ENCODE data around the gene PCSK4. TPM values are rescaled to one million over a fixed set of nuclear protein-coding genes. Genes with fewer than 3 reads are reported as not detected.
"Not testable (repeated sequence)": the region's sequence is repeated elsewhere in the genome, so short reads cannot be mapped to it uniquely, and the experiment has no call there.

The PCSK4 gene
- total RNA-seq (2022) = 6.4 and 9.8 TPM in 2 replicates
- percentile 32 among the genes with signal in this experiment for Bru-seq, nascent RNA
- percentile 31 among the genes with signal in this experiment for BruChase-seq, experiment 1, labeled RNA remaining after a 2-hour chase
- percentile 41 among the genes with signal in this experiment for BruChase-seq, experiment 2, labeled RNA remaining after a 6-hour chase
- long read RNA-seq, partial matches to known transcripts = 0 of 4 reads
- long read RNA-seq, other reads (novel, unspliced or antisense) = 3 of 4 reads

GRCh38 chr19:1490311-1491113 is at the start of gene PCSK4:
Gene PCSK4 (minus strand): TSS chr19:1490350. CDS start chr19:1490346, 4 bp downstream.
- intact Hi-C loops (cut with micrococcal nuclease; ENCODE audit: unreplicated experiment) = loop anchor here (2.0 kb wide), 1 partner anchor 22 kb away; the partner anchor contains the start of gene ADAMTSL5
- Histone ChIP-seq H3K4me1 (peaks cover 37% of the 10 kb centered on the region), H3K27me3 (replicated peaks; ENCODE audit: control insufficient read depth, insufficient read depth, low read length) (no peaks in the 10 kb centered on the region), H3K4me3 (ENCODE audit: low read depth, low read length) (peak within 1 kb of the TSS; percentile 97), H3K36me3 (ENCODE audit: control insufficient read depth, insufficient read depth, low read length) (no peaks in the 10 kb centered on the region; the same call in 1 of the 2 replicates), H3K9me3 (no peaks in the 10 kb centered on the region)
- H3K4me1 Mint-ChIP-seq (ENCODE audit: low read depth, unreplicated experiment) = peaks cover 21% of the 10 kb centered on the region
- TF ChIP-seq, protein P1, sequence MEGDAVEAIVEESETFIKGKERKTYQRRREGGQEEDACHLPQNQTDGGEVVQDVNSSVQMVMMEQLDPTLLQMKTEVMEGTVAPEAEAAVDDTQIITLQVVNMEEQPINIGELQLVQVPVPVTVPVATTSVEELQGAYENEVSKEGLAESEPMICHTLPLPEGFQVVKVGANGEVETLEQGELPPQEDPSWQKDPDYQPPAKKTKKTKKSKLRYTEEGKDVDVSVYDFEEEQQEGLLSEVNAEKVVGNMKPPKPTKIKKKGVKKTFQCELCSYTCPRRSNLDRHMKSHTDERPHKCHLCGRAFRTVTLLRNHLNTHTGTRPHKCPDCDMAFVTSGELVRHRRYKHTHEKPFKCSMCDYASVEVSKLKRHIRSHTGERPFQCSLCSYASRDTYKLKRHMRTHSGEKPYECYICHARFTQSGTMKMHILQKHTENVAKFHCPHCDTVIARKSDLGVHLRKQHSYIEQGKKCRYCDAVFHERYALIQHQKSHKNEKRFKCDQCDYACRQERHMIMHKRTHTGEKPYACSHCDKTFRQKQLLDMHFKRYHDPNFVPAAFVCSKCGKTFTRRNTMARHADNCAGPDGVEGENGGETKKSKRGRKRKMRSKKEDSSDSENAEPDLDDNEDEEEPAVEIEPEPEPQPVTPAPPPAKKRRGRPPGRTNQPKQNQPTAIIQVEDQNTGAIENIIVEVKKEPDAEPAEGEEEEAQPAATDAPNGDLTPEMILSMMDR (IDR thresholded peaks at IDR 0.05; ENCODE audit: insufficient read depth in 1 of 2, low read depth in 1 of 2, low read length in 1 of 2, severe bottlenecking in 1 of 2, unreplicated experiment in 1 of 2) = no peak
- ChIA-PET CTCF (interaction anchor here (0.5 to 1.6 kb wide), 10 partner anchors 11 to 1460 kb away, joined by 3 to 8 read pairs (median 4); partner anchors contain the start of genes APC2, C19orf25 and MEX3D), POLR2A (interaction anchor here (0.5 to 1.2 kb wide), 6 partner anchors 22 to 386 kb away, joined by 3 to 16 read pairs (median 5); partner anchors contain the start of genes ADAMTSL5 and CIRBP)
- no peaks in the 10 kb centered on the region for H3K9me3 Mint-ChIP-seq (ENCODE audit: unreplicated experiment)
- peak within 1 kb of the TSS; percentile 88 for H3K27ac Mint-ChIP-seq (ENCODE audit: unreplicated experiment)
- peak; percentile 97 to 99 for DNase-seq
- BruUV-seq (replicated peaks) = no TSS peak
- no peaks in the 10 kb centered on the region for H3K27me3 Mint-ChIP-seq (ENCODE audit: insufficient read depth, unreplicated experiment)
- H3K4me3 Mint-ChIP-seq (ENCODE audit: unreplicated experiment) = peak within 1 kb of the TSS; percentile 89
- H3K36me3 Mint-ChIP-seq (ENCODE audit: insufficient read depth, unreplicated experiment) = peaks cover 13% of the 10 kb centered on the region

- H3K27me3 ChIP-seq (replicated peaks; ENCODE audit: control insufficient read depth, insufficient read depth, low read length); H3K4me3 Mint-ChIP-seq (ENCODE audit: unreplicated experiment); POLR2A ChIA-PET; H3K9me3 Mint-ChIP-seq (ENCODE audit: unreplicated experiment); BruUV-seq (replicated peaks); H3K4me1 Mint-ChIP-seq (ENCODE audit: low read depth, unreplicated experiment); H3K4me1 ChIP-seq; H3K36me3 Mint-ChIP-seq (ENCODE audit: insufficient read depth, unreplicated experiment); H3K36me3 ChIP-seq (ENCODE audit: control insufficient read depth, insufficient read depth, low read length); H3K27ac Mint-ChIP-seq (ENCODE audit: unreplicated experiment); H3K4me3 ChIP-seq (ENCODE audit: low read depth, low read length); CTCF ChIA-PET; DNase-seq; H3K9me3 ChIP-seq; H3K27me3 Mint-ChIP-seq (ENCODE audit: insufficient read depth, unreplicated experiment); intact Hi-C loops (cut with micrococcal nuclease; ENCODE audit: unreplicated experiment): not testable (repeated sequence)
These were observed 49.6 kb upstream of the PCSK4 start for GRCh38 chr19:1539749-1540148.

GRCh38 chr19:1538978-1539377 is 48.8 kb upstream of the PCSK4 start:
- H3K27me3 ChIP-seq (replicated peaks; ENCODE audit: control insufficient read depth, insufficient read depth, low read length) = no peaks in the 10 kb centered on the region
- no peak for DNase-seq
- H3K4me3 ChIP-seq (ENCODE audit: low read depth, low read length) = no peak overlapping the region
- Mint-ChIP-seq H3K4me1 (ENCODE audit: low read depth, unreplicated experiment) (no peaks in the 10 kb centered on the region), H3K27me3 (ENCODE audit: insufficient read depth, unreplicated experiment) (peaks cover 3% of the 10 kb centered on the region), H3K36me3 (ENCODE audit: insufficient read depth, unreplicated experiment) (no peaks in the 10 kb centered on the region), H3K4me3 (ENCODE audit: unreplicated experiment) (no peak overlapping the region), H3K27ac (ENCODE audit: unreplicated experiment) (no peak overlapping the region), H3K9me3 (ENCODE audit: unreplicated experiment) (no peaks in the 10 kb centered on the region)
- TF ChIP-seq, protein P1 (IDR thresholded peaks at IDR 0.05; ENCODE audit: insufficient read depth in 1 of 2, low read depth in 1 of 2, low read length in 1 of 2, severe bottlenecking in 1 of 2, unreplicated experiment in 1 of 2) = no peak
- ChIA-PET CTCF (no interaction called here), POLR2A (no interaction called here)
- H3K36me3 ChIP-seq (ENCODE audit: control insufficient read depth, insufficient read depth, low read length) = no peaks in the 10 kb centered on the region
- H3K4me1 ChIP-seq = no peaks in the 10 kb centered on the region
- intact Hi-C loops (cut with micrococcal nuclease; ENCODE audit: unreplicated experiment) = no loop called here
- no TSS peak for BruUV-seq (replicated peaks)
- no peaks in the 10 kb centered on the region for H3K9me3 ChIP-seq

DNA sequence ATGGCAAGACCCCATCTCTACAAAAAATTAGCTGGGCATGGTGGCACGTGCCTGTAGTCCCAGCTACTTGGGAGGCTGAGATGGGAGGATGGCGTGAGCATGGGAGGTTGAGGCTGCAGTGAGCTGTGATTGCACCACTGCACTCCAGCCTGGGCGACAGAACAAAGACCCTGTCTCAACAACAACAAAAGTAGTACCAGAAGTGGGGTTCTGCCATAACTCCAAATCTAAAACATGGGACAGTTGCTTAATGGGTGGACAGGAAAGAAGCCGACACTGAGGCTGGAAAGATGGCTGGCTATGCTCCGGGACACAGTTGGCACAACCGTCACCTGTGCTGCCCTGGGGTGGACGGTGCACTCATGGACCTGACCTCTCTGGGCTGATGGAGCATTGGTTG is 45.5 kb upstream of the PCSK4 start:
- H3K27me3 Mint-ChIP-seq (ENCODE audit: insufficient read depth, unreplicated experiment); H3K9me3 Mint-ChIP-seq (ENCODE audit: unreplicated experiment); H3K27me3 ChIP-seq (replicated peaks; ENCODE audit: control insufficient read depth, insufficient read depth, low read length); H3K4me1 ChIP-seq; H3K4me1 Mint-ChIP-seq (ENCODE audit: low read depth, unreplicated experiment); H3K27ac Mint-ChIP-seq (ENCODE audit: unreplicated experiment); H3K9me3 ChIP-seq; H3K36me3 ChIP-seq (ENCODE audit: control insufficient read depth, insufficient read depth, low read length); H3K4me3 Mint-ChIP-seq (ENCODE audit: unreplicated experiment); H3K4me3 ChIP-seq (ENCODE audit: low read depth, low read length); intact Hi-C loops (cut with micrococcal nuclease; ENCODE audit: unreplicated experiment); DNase-seq; H3K36me3 Mint-ChIP-seq (ENCODE audit: insufficient read depth, unreplicated experiment); BruUV-seq (replicated peaks): not testable (repeated sequence)
- CTCF ChIA-PET = interaction anchor here (0.6 kb wide), 1 partner anchor 81 kb away, joined by 5 read pairs; no protein-coding TSS in a partner anchor
- POLR2A ChIA-PET = interaction anchor here (0.6 kb wide), 1 partner anchor 9 kb away, joined by 4 read pairs; no protein-coding TSS in a partner anchor
